GM19395 (cell line): ENCODE results near the gene ZBTB38.

Experiments used
- ATAC-seq: cut with Tn5 transposase; IDR thresholded peaks from one replicate; pipeline ENCODE4 v1.9.1; 2021; ENCODE audit warnings: mild to moderate bottlenecking, moderate library complexity; ENCODE audit not compliant: unreplicated experiment

ZBTB38 gene

DNA sequence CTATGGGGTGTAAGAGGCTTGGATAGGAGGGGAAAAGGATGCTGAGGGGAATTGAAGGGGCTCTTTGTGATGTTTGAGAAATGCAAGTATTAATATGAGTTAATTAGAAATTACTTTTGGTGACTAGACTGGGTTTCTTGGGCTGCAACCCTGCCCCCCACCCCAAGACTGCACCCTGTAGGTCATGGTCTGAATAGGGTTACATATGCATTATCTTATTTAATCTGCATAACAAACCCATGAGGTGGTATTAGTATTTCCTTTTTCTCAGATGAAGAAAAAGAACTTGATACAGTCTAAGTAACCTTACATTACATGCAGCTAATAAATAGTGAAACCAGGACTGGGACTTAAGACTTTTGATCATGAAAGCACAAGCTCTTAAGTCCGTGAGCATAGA, 5.6 kb upstream of the ZBTB38 start:
- no peak for ATAC-seq

DNA sequence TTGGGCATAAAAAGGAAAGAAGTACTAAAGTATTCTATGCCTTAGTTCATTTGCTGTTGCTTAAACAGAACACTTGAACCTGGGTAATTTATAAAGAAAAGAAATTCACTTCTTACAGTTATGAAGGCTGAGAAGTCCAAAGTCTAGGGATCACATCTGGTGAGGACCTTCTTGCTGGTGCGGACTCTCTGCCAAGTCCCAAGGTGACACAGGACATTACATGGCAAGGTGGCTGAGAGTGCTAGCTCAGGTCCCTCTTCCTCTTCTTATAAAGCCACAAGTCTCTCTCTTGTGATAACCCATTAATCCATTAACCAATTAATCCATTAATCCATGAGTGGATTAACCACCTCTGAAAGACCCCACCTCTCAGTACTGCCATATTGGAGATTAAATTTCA, 3.1 kb upstream of the ZBTB38 start:
- no peak for ATAC-seq

DNA sequence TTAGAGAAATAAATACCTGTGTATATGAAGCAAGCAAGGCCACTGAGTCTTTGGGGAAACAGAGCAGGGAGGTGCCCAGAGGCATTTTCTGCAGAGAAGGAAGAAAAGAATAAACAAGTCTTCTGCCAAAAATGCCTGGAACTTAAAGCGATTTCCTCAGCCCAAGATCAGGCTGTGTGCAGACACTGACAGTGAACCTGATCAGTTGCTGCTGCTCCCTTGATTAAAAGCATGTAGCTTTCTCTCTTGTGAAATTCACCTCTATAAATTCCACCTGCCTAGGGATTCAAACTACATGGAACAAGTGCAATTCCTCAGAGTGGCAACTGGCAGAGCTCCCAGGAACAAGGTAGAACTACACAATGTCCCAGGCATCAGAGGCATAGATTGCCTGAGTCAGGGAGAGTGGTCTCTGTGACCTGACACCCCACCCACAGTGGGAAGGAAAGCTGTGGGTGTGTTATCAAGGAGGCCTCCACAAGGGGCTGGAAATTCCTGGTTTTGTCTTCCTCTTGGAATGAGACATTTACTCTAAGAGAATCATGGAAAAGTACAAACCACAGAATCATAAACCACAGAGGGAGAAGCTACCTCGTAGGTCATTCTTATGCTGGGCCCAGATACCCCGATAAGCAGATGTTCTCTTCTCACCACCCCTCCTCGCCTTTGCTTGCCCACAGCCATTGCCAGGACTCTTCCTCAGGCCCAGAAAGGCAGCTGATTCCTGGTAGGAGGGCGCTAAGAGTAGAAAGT, 1.8 kb upstream of the ZBTB38 start:
- ATAC-seq: no peak

DNA sequence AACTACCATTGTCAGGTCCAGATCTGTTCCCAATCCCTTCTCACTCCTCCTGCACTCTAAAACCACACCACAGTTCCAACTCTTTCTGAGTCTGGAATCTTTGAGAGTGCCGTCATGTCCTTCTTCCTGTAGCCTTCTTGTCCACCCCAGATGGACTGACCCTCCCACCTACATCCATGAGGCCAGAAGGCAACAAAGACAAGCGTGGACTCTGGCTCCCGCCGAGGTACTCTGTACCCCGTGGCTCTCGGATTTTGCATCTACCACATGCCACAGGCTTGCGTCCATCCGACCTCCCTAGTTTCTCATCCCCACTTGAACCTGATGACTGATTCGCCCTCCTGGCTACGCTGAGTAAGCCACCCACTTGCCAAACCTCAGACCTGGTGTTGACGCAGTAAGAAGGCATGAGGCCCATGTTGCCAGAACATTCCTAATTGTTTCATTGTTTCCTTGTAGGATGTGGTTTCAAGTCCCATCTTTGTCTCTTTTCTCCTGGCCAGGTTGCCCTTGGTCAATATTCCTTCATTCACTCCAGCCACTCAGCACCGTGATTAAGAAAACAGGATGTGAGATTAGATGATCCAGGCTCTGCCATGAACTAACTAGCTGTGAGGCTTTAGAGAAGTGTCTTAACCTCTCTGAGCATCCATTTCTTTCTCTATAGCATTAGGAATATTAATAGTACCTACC, 1.1 kb upstream of the ZBTB38 start:
- ATAC-seq: no peak

DNA sequence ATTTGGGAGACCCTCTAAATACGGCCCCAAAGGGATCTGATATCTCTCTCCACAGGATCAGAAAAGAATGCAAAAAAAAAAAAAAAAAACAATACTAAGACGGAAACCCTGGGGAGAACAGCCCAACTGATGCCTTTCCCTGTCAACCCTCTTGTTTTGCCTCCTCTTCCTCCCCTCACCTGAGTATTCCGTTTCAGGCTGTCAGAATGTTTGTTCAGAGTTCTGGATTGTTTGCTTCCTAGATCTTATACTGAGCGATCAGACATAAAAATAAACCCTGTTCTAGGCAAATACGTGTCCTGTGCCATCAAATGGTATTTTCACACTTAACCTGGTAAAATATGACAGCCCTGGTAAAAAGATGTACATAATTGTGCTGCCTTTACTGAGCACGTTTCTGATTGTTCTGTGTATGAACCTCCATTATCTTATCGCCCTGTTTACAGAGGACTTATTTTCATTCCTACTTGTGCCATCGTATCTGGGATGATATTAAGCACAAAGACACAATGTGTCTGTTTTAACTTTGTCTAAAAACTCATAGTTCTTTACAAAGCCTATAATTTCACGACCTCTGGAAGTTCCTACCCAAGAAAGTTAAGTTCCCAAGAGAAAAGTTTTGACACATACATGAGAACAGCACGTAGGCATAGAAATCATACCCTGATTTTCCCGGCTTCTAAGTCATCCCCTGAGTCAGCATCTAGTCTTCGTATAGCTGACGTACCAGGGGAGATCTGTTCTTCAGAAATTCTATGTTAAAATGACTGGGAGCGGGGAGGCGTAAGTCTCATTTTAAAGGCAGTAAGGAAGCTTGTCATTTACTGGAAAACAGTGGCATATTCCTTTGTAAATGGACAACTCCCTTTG, 856 bp downstream of the ZBTB38 start:
- no peak for ATAC-seq

DNA sequence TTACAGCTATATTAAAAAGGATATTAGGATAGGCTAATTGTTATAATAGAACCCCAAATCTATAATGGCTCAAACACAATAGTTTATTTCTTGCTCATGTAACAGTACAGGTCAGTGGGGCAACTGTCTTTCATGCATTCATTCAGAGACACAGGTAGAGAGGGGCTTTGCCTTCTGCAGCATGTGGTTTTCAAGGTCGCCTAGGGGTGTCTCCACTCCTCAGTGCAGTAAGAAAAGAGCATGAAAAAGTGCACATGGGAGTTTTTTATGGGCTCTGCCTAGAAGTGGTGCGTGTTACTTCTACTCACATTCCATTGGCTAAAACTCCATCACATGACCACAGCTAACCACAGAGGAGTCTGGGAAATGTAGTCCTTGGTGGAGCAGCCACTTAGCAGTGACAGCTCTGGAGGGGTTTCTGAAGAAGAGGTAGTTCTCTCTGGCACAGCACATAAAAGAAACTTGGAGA, 1.8 kb downstream of the ZBTB38 start:
- peak; percentile 90 for ATAC-seq

DNA sequence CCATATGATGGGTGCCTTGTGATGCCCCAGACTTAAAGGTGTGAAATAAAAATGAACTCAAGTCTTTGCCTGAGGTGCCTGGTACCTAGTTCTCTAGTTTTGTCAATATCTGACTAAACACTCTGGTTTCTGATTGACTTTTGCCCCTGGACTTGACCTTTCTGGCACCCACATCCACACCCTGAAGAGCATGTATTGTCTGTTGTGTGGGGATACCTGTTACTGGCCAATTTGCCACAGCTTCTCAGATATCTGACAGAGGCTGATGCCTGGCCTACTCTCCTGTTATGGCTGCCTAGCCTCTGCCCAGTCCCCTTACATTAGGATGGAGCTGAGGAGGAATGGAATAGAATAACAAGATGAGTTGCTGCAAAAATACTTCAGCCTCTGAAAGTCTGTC, 3.6 kb downstream of the ZBTB38 start:
- ATAC-seq: no peak

DNA sequence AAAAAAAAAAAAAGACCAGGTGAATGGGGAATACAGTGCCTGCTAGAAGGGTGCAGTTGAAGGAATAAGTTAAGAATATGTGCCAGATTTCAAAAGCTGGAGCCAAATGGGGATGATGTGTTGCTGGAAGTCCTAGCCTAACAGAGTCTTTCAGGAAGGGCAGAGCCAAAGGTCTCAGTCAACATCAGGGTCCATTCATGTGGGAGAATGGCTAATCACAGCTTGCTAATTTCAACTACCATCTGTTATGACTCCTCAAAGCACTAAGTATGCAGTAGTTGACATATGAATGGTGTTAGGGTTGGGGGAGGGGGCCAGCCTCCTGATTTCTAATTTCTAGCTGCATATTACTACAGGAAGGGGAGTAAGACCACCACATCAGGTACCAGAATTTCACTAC, 4.4 kb downstream of the ZBTB38 start:
- ATAC-seq: no peak

DNA sequence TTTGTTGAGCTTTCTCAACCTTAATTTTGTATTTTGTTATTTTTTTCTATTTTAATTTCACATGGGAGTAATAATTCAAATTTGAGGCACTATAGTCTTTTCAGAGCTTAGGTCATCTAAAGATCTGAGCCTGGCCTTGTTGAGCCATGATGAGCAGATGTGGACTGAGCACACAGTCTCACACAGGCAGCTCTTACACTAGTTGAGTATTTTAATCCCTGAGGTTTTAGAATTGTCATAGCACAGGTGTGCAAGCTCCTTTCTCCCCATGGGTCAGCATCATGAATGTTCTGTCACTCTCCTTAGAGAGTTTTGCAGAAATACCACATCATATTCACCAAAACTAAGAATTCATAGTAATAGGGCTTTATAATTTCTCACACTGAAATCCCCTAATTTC, 4.9 kb downstream of the ZBTB38 start:
- ATAC-seq: no peak

DNA sequence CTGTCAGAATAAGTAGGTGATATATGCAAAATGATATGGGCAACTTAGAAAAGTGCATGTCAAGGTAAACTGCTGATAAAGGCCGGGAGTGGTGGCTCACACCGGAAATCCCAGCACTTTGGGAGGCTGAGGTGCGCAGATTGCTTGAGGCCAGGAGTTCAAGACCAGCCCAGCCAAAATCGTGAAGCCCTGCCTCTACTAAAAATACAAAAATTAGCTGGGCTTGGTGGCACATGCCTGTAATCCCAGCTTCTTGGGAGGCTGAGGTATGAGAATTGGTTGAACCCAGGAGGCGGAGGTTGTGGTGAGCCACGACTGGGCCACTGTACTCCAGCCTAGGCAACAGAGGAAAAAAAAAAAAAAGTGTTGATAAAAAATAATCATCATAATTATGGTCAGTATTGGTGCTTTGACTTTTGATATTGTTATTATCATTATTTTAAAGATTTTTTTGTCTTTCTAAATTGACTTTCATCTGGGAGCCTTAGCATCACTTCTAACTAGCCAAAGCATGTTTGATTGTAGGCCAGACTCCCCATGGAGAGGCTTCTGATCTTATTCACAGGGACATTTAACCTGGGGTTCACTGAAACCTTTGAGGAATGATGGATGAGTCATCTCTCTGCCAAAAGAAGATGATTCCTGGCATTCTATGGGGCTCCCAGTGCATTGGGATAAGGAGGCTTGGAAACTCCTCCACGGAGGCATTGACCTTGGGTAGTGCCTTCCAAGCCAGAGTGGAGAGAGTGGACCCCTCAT, 5.6 kb downstream of the ZBTB38 start:
- no peak for ATAC-seq

DNA sequence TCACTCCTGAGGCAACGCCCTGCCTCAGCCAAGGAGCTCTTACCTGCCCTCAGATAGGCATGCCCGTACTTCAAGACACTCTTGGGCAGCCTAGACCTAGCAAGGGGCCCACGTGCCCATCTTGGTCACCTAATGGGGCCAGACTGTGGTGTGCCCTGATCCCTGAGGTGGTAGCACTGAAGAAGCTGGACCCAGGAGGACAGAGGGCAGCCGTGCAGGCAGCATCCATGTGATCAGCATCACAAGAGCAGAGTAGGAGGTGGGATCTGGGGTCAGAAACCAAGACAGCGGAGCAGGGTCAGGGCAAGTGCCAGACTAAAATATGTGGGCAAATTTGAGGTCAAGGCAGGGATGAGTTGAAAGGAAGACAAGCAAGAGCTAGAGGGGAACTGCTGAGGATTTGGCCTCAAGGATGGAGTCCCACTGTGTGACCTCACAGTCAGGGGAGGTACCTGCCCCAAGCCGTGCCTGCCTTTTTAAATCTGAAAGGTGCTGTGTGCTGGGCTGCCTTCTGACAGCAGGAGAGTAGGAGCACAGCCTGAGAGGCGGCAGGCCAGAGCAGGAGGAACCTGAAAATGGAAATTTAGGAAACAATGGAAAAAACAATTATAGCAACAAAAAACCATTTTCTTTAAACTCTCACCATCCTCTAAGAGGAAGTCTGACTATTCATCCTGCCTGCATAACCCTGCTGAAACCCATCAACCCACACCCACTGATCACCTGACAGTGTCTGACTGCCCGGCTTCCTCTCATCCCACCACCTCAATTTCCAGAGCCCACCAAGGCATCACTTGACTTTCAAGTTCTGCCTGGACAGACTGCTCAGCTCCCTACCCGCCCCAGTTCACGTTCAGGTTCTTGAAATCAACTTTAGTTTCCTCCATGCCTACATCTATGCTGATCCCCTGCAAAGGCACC, 7.3 kb downstream of the ZBTB38 start:
- ATAC-seq: no peak

DNA sequence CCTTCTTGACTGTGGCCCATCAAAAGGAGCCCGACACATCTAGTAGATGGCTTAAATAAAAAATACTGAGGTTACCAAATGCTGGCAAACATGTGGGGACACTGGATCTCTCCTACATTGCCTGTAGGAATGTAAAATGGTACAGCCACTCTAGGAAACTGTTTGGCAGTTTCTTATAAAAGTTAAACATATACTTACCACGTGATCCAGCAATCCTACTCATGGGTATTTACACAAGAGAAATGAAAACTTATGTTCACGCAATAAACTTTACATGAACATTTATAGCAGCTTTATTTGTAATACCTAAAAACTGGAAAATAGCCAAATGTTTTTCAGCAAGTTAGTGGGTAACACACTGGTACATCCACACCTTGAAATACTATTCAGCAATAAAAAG, 9.1 kb downstream of the ZBTB38 start:
- ATAC-seq: no peak

DNA sequence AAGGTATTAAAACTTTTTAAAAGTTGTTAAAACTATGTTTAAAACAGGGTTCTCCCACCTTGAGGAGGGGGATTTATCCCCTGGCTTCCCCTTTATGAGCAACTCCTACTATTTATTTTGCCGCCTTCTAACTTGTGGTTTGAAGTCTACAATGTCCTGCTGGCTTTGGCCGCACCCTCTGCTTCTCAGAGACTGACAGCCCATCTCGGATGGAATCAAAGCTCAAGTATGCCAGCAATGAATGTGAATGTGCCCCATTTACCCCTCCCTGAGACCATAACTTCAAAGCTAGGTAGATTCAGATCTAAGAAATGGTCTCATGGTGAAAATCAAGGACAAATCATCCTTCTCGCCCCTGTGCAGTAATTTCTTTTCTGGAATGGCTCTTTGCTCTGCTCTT, 10.3 kb downstream of the ZBTB38 start:
- no peak for ATAC-seq

DNA sequence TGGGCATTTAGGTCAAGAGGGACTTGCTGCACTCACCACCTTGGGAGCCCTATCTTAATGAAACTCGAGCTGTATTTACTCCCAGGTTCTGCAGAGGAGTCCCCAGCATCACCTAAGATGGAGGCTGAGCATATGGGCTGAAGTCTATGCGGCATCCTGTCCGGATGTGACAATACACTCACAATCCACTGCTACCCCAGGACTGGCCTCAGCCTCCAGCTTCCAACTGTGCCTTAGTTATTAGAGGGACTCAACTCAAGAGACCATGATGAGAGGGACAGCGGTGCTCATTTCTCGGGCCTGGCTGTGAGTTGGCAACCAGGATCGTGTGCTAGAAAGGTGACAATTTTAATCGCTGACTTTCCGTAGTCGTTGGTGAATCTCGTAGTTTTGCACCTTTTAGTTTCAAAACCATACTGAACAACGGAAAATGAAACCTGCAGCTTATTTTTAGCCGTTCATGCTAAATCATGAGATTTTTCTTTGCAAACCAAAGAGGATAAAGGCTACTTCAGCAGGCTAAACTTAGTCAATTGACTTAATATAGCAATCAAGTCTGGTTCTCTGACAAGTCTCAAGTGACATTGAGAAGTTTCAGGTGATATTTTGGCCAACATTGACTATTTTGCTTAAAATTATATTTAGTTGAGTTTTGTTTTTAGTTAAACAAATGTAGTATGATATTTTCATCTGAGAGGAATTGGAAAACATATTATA, 11.1 kb downstream of the ZBTB38 start:
- peak; percentile 64 for ATAC-seq

DNA sequence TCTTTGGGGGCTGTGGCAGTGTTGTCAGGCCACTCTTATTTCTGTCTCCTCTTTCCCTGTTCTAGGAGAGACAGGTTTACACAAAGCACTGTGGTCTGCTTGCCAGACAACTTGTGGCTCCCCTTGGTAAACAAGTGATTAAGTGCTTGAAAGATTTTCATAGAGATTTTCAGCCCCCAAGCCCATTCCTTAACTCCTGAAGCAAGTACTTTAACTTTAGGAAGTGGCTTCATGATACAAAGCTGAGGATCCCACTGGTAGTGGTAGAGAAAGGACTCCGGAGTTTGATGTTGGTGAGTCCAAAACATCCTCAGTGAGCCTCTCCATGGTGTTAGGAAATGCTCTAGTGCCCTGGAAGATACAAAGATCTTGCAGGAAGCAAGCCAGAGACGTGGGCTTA, 12.0 kb downstream of the ZBTB38 start:
- no peak for ATAC-seq

DNA sequence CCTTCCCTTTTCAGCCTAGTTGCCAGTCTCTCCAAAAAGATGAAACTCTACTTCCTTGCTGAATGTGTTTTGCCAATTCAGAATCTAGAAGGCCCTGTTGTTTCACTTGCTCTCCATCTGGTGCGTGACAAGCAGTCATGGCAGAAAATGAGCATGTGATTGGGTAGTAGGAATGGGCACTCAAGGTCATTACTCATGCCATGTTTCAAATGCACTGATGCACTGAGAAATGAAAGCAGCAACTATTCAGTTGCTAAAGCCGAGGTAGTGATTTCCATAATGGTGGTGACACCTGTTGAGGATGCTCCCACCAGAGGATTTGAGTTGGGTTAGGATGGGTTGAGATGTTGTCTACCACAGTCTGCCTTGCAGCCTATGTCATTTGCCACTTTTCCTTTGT, 12.7 kb downstream of the ZBTB38 start:
- peak; percentile 37 for ATAC-seq

DNA sequence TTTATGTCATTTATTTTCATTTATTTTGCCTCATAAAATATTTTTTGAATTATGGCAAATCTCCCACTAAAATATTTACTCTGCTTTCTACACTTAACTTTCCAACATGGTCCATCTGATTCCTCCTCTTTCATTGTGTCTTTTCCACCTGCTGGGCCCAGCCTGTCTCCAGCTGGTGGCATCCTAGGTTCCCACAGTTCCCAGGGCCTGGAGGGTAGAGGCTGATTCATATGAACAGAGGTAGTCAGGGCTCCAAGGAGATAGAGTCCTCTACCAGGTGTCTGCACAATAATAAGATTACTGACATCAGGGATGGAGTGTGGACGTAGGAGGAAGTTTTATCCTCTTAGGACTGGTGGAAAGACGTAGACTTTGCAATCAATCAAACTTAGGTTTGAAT, 14.3 kb downstream of the ZBTB38 start:
- ATAC-seq: no peak

DNA sequence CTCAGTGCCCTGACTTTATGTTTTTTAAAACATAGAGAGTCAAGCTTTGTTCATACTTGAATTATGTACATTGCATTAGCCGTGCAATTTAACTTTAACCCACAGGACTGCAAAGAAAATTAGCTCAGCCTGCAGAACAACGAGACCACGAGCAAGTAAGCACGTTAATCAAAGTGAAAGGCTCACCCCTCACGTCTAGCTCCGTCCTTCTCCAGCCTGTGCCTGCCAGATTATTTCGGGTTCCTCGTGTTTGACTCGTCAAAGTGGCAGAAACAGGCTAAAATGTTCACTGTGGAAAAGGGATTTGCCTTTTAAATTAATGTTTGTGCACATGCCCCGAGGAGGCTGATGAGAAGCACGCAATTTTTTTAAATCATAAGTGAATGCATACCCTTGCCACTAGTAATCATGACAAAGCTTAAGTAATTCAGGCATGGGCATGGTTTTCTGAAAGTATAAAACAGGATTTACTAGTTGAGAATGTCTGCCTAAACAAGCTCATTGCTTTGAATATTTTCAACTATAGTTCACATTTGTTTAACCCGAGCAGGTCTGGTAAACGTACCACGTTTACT, 15.3 kb downstream of the ZBTB38 start:
- ATAC-seq: no peak

DNA sequence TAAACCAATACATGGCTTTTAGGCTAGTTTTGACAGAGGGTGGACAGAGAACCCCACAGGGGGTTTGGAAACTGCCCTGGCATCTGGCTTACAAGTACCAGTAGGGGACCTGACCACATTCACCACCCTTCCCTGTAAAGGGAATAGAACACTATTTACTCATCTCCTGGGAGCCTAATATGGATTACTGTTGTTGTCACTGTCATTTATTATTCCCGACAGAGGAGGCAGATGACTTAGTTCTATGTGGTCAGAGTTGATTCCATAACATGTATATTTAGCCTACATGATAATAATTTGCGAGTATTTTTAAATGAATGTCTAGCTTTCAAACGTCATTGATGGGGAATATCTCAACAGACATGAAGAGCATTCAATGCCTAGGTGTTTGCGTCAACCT, 15.9 kb downstream of the ZBTB38 start:
- ATAC-seq: no peak
